Progenitor cell of endocrine pancreas (in vitro differentiated cells): ENCODE results near the gene SPTBN1. TPM values are rescaled to one million over a fixed set of nuclear protein-coding genes. Genes with fewer than 3 reads are reported as not detected.

Experiments
- DNase-seq: peaks from one replicate; pipeline ENCODE4 v3.0.0; 2021; ENCODE audit warnings: low spot score; ENCODE audit not compliant: unreplicated experiment
- H3K27ac Mint-ChIP-seq: 2 replicates; pipeline ENCODE4 v1.8.0; 2021; ENCODE audit warnings: mild to moderate bottlenecking, moderate library complexity, mixed read lengths
- H3K27me3 Mint-ChIP-seq: 2 replicates; pipeline ENCODE4 v1.8.0; 2021; ENCODE audit warnings: mixed read lengths
- H3K36me3 Mint-ChIP-seq: 2 replicates; pipeline ENCODE4 v1.8.0; 2022; ENCODE audit warnings: mixed read lengths; ENCODE audit not compliant: insufficient read depth
- H3K4me1 Mint-ChIP-seq: 2 replicates; pipeline ENCODE4 v1.8.0; 2021; ENCODE audit warnings: low read depth, mixed read lengths
- H3K4me3 Mint-ChIP-seq: 2 replicates; pipeline ENCODE4 v1.8.0; 2021; ENCODE audit warnings: low read depth, mild to moderate bottlenecking, moderate library complexity, mixed read lengths
- H3K9me3 Mint-ChIP-seq: 2 replicates; pipeline ENCODE4 v1.8.0; 2021; ENCODE audit warnings: low read depth, mixed read lengths
- CTCF ChIP-seq: fragments of 200-600 bp; sonication (generic); IDR thresholded peaks from one replicate; pipeline ENCODE4 v1.5.0; 2021; ENCODE audit warnings: antibody characterized with exemption, mild to moderate bottlenecking; ENCODE audit not compliant: unreplicated experiment
- total RNA-seq: library from RNA; stranded (reverse); gene quantifications from 2 replicates; pipeline ENCODE4 v1.2.1, GENCODE V29; 2021

The SPTBN1 gene
- total RNA-seq, 1 donor from 2014 or later, result 287 TPM

GRCh38 chr2:54429054-54429453 is 27.1 kb upstream of the SPTBN1 start:
- Mint-ChIP-seq H3K27me3 (peaks cover 5% of the 10 kb centered on the region), H3K36me3 (no peaks in the 10 kb centered on the region), H3K27ac (no peak overlapping the region), H3K9me3 (no peaks in the 10 kb centered on the region), H3K4me3 (no peak overlapping the region), H3K4me1 (no peaks in the 10 kb centered on the region)
- no peak for TF ChIP-seq CTCF
- no peak for DNase-seq

- H3K27me3 Mint-ChIP-seq, result peaks cover 5% of the 10 kb centered on the region
- H3K4me1 Mint-ChIP-seq, result no peaks in the 10 kb centered on the region
- no peak for DNase-seq
- no peak for TF ChIP-seq CTCF
- H3K4me3 Mint-ChIP-seq, result no peak overlapping the region
- no peaks in the 10 kb centered on the region for H3K36me3 Mint-ChIP-seq
- H3K27ac Mint-ChIP-seq, result no peak overlapping the region
- no peaks in the 10 kb centered on the region for H3K9me3 Mint-ChIP-seq
Measured at GRCh38 chr2:54429811-54430551, 26.1 kb upstream of the SPTBN1 start.

- Mint-ChIP-seq H3K9me3 (no peaks in the 10 kb centered on the region), H3K36me3 (no peaks in the 10 kb centered on the region), H3K4me1 (no peaks in the 10 kb centered on the region), H3K27me3 (peaks cover 5% of the 10 kb centered on the region), H3K27ac (no peak overlapping the region), H3K4me3 (no peak overlapping the region)
- no peak for DNase-seq
- TF ChIP-seq CTCF, result no peak
Measured at GRCh38 chr2:54430649-54431048, 25.5 kb upstream of the SPTBN1 start.

- Mint-ChIP-seq H3K27ac (no peak overlapping the region), H3K4me1 (no peaks in the 10 kb centered on the region), H3K27me3 (peaks cover 5% of the 10 kb centered on the region), H3K4me3 (no peak overlapping the region), H3K36me3 (no peaks in the 10 kb centered on the region), H3K9me3 (no peaks in the 10 kb centered on the region)
- TF ChIP-seq CTCF, result no peak
- no peak for DNase-seq
Measured at GRCh38 chr2:54432251-54433015, 23.7 kb upstream of the SPTBN1 start.

GRCh38 chr2:54434229-54434628 is 21.9 kb upstream of the SPTBN1 start:
- Mint-ChIP-seq H3K9me3 (no peaks in the 10 kb centered on the region), H3K27ac (no peak overlapping the region), H3K4me3 (no peak overlapping the region), H3K36me3 (no peaks in the 10 kb centered on the region), H3K27me3 (peaks cover 5% of the 10 kb centered on the region), H3K4me1 (no peaks in the 10 kb centered on the region)
- DNase-seq, result no peak
- TF ChIP-seq CTCF, result no peak
